Stimulated activated CD4-positive, alpha-beta T cell treated with anti-CD3 and anti-CD28 coated beads, Interleukin-12 subunit alpha, Interleukin-12 subunit beta, amount 100 ng/mL, for 4 hours (primary cell): Measurements from ENCODE around the gene MORF4L1.
"Not testable (repeated sequence)": the region's sequence is repeated elsewhere in the genome, so short reads cannot be mapped to it uniquely, and the experiment has no call there.

ENCODE experiments used
- DNase-seq: peaks from one replicate; pipeline ENCODE4 v3.0.0-alpha.2; 2020

Gene MORF4L1, protein sequence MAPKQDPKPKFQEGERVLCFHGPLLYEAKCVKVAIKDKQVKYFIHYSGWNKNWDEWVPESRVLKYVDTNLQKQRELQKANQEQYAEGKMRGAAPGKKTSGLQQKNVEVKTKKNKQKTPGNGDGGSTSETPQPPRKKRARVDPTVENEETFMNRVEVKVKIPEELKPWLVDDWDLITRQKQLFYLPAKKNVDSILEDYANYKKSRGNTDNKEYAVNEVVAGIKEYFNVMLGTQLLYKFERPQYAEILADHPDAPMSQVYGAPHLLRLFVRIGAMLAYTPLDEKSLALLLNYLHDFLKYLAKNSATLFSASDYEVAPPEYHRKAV

DNA sequence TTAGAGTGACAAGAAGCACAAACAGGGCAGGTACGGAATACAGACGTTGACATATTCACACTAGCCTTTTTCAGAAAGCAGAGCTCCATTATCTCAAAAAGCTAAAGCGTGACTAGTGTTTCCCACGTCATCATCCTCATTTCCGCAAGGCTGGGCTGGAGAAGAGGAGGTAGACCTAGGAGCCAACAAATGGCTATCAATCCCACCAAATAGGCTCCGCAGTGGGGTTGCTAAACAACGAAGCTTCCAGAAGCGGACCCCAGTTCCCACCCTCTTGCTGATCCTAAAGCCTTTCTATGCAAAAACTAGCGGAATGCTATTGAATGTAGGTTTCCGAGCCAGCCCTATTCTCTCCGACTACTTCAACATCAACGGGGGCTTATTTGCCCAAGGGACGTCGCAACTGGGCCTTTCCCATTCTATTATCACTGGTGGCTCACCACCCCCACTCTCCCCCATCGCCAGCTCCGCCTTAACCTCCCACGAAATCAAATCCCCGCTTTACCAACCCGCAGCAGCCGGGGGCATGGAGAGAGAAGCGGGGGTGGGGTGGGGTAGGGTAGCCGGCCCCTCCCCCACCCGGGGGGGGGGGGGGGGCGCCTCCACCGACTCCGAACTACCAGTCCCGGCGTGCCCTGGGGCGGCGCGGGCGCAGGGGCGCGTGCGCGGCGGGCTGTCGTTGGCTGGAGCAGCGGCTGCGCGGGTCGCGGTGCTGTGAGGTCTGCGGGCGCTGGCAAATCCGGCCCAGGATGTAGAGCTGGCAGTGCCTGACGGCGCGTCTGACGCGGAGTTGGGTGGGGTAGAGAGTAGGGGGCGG, at the start of gene MORF4L1:
Gene MORF4L1, plus strand, starts transcription at position 736 of the 817 bp plus-strand sequence. CDS start 128 bp downstream, outside the sequence.
- peak; percentile 93 for DNase-seq

DNA sequence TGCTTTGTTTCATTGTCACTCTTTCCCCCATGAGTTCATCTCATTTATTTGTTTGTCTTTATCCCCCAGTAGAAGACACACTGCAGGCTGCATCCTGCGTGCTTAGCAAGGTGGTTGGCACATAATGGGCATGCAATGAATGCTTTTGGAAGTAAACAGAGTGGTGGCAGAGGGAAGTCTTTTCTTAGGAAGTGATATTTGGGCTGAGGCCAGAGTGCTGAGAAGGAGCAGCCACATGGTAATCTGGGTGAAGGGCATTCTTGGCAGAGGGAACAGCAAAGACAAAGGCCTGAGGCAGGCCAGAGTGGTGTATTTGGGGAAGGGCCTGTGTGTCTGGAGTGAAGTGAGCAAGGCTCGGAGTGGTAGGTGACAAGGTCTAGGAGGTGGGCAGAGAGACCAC, 43.8 kb upstream of the MORF4L1 start:
- no peak for DNase-seq

DNA sequence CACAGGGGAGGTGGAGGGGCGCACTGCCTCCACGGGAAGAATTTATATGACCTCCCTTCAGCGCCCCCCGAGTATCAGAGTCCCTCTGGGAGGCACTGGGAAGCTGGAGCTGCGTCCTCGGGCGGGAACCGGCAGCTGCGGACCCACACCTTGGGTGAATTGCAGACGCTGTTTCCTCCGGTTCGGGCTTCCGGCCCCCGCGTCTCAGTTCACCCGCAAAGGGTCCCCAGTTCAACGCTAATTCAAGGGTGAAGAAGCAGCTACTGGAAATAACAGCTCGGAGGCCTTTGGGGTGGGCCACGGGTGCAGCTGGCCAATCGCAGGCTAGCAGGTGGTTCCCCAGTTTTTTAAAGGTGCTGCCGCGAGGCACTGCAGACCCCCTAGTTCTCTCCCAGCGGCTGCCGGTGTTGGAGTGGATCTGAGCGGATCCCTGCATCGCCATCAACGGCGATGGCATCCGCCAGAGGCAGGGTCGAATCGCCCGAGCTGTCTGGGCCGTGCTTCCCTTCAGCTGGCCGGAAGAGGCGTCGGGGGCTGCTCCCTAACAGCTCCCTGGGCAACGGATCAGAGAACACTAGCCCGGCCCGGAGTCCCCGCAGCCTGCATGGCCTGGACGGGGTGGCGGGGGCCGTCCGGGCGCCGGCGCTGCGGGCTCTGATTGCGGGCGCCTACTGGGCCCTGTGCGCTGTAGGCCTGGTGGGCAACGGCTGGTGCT, 42.0 kb upstream of the MORF4L1 start:
- DNase-seq = no peak

DNA sequence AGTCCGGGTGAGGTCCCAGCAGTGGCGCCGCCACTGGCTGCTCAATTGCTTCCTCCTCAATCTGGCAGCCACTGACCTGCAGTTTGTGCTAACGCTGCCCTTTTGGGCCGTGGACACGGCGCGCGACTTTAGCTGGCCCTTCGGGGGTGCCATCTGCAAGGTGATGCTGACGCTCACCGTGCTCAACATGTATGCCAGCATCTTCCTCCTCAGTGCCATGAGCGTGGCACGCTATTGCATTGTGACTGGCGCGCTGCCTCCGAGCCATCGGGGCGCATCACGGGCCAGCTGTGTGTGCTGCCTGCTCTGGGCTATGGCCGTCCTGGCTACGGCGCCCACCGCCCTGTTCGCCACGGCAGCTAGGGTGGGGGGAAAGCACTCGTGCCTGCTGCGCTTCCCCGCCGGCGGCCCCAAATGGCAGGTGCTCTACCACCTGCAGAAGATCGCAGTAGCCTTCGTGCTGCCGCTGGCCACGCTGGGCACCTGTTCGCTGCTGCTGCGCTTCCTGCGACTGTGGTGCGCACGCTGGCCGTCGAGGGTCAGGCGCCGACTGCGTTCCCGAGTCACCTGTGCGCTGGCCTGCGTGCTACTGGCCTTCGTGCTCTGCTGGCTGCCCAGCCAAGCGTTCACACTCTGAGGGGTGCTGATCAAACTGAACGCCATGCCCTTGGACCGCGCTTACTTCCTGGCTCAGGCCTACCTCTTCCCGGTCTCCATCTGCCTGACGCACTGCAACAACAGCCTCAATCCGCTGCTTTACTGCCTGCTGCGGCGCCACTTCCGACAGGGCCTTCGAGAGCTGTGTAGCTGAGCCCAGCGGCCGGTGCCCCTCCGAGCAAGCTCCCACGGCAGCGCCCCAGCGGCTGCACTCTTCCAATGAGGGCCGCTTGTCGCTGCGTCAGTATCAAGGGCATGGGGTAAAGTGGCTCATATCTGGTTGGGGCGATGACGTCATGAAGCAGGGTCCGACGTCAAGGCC, 41.2 kb upstream of the MORF4L1 start:
- no peak for DNase-seq

DNA sequence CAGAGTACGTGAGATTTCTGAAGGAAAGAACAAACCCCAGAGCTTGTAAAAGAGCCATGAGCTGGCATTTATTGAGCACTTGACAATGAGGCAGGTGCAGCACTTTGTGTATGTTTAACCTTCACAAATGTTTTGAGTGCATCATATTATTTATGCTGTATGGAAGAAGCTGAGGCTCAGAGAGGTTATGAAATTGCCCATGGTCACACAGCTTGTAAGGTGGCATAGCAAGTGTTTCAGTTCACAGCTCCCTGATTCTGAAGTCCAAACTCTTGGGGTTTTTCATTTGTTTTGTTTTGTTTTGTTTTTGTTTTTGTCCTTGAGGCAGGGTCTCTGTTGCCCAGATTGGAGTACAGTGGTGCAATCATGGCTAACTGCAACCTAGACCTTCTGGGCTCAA, 36.4 kb upstream of the MORF4L1 start:
- no peak for DNase-seq

DNA sequence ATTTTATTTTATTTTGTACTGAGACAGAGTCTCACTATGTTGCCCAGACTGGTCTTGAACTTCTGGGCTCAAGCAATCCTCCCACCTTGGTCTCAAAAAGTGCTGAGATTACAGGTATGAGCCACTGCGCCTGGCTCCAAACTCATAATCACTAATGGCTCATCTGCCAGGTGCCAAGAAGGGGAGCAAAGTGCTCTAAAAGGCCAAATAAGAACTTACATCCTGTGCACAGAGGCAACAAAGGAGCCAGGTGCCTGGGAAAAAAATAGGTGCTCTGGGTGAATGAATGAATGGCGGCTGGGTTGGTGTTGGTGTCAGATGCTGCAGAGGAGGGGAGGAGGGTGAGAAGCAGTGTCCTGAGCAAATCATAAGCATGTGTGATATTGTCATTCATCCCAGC, 35.6 kb upstream of the MORF4L1 start:
- no peak for DNase-seq

DNA sequence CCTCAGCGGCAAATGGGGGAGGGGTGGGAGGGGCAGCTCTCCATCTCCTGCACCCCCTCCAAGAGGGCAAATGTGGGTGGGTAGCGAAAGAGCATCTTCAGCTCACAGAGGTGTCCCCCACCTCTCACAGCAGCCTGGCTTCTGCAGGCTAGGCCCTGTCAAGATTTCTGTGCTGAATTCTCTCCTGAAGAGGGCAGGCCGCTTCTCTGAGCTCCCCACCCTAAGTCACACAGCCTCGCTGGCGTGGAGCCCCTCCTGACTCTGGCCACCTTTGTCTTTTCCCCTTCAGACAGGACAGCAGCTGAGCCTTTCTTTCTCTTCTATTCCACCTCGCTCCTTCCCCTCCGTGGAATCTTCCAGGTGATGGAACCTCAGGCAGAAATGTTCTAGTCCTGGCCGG, 35.1 kb upstream of the MORF4L1 start:
- DNase-seq = no peak

DNA sequence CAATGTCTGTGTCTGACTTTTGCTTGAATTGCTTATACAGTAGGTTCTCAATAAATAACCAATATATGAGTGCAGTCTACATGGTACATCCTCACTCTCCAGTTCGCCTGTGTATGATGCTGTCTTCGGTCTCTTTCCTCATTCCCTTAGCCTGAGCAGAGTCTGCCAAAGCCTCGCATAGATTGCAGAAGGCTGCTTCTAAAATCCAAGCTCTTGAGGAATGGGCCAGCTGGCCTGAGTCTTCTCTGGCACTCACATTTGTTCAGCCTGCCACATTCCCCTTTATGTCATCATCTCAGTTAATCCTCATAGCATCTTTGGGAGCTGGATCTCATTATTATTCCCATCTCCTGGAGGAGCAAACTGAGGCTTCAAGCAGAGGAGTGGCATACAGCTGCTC, 34.2 kb upstream of the MORF4L1 start:
- no peak for DNase-seq

DNA sequence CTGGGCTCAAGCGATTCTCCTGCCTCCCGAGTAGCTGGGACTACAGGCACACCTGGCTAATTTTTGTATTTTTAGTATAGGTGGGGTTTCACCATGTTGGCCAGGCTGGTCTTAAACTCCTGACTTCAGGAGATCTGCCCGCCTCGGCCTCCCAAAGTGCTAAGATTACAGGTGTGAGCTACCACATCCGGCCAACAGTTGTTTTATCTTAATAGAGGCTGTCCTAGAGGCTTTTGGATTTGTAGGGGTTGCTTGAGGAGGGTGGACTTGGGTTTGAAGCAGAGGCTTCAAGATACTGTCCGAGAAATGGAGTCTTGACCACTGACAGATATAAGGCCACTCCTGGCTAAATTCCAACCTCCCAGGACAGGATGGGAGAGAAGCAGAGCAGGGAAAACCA, 33.5 kb upstream of the MORF4L1 start:
- not testable (repeated sequence) for DNase-seq

DNA sequence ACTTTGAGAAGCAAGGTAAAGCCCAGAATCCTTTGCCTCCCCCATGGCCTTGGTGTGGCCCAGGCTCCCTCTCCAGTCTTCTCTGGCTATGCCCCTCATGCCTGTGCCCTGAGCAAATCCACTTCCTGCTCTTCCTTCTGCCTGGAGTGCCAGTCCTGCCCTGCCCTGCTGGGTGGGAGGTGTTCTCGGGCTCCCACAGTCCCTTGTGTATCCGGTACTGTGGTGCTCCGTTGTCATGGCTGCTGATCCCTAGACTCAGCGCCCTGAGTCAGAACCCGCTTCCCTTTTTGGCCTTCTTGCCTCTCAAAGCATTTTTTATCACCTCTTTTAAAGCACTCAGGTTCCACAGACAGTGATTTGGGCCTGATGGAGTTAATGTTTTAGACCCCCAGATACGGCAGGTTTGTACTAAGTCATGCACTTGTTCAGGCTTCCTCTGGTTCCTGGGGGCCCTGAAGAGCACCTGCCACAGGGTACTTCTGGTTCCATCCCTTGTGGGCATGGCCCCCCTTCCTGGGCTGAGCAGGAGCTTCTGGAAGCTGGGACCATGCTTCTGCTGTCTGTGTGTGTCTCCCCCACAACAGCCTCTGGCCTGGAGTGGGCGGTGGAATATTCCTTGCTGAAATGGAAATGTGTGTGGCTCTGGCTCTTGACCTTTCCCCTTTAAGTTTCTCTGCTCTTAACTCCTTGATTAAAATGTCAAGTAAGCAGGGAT, 31.9 kb upstream of the MORF4L1 start:
- DNase-seq = no peak

DNA sequence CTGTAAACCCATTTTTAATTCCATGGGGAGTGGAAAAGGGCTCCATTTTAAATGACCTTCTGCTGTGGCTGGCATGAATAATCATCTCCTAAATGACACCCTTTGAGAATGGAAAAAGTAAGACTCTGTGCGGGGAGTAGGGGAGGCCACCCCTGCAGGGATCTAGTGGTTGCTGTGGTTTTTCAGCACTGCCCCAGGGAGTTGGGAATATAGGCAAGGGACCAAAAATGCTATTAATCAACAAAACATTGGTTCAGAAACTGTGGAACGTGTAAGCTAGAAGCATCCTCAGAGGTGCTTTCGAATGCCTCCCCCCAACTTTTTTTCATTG, 31.3 kb upstream of the MORF4L1 start:
- no peak for DNase-seq

DNA sequence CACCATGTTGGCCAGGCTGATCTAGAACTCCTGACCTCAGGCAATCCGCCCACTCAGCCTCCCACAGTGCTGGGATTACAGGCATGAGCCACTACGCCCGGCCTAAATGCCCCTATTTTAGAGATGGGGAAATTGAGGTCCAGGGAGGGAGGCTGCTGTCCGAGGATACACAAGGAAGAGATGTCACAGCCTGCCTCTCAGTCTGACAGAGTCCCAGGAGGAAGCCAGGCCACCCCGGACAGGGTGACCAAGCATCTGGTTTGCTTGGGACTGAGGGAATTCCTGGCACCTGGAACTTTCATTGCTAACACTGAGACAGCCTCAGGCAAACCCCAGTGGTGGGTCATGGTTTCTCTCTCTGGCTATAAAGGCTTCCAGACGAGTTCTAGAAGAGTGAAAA, 30.8 kb upstream of the MORF4L1 start:
- DNase-seq = no peak

DNA sequence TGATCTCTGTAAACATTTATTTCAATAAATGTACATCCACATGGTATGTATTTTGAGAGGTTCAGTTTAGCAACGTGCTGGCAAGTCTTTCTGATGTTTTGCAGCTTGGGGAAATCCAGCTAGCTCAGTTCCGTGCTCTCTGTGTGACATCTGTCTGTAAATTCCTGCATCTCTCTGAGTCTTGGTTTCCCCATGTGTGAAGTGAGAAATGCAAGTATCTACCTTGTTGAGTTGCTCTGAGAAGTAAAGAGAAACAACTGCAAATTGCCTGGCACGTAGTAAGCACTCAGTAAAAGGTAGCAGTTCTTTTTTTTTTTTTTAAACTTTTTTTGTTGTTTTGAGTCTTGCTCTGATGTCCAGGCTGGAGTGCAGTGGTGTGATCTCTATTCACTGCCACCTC, 30.2 kb upstream of the MORF4L1 start:
- no peak for DNase-seq

DNA sequence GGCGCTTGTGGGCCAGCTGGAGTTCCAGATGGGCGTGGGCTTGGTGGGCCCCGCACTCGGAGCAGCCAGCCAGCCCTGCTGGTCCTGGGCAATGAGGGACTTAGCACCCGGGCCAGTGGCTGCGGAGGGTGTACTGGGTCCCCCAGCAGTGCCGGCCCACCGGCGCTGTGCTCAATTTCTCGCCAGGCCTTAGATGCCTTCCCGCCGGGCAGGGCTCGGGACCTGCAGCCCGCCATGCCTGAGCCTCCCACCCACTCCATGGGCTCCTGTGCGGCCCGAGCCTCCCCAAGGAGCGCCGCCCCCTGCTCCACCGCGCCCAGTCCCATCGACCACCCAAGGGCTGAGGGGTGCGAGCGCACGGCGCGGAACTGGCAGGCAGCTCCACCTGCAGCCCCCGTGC, 25.8 kb upstream of the MORF4L1 start:
- not testable (repeated sequence) for DNase-seq

DNA sequence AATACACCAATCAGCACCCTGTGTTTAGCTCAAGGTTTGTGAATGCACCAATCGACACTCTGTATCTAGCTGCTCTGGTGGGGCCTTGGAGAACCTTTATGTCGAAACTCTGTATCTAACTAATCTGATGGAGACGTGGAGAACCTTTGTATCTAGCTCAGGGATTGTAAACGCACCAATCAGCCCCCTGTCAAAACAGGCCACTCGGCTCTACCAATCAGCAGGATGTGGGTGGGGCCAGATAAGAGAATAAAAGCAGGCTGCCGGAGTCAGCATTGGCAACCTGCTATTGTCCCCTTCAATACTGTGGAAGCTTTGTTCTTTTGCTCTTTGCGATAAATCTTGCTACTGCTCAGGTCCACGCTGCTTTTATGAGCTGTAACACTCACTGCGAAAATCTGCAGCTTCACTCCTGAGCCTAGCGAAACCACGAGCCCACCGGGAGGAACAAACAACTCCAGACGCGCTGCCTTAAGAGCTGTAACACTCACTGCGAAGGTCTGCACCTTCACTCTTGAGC, 25.2 kb upstream of the MORF4L1 start:
- DNase-seq = not testable (repeated sequence)

DNA sequence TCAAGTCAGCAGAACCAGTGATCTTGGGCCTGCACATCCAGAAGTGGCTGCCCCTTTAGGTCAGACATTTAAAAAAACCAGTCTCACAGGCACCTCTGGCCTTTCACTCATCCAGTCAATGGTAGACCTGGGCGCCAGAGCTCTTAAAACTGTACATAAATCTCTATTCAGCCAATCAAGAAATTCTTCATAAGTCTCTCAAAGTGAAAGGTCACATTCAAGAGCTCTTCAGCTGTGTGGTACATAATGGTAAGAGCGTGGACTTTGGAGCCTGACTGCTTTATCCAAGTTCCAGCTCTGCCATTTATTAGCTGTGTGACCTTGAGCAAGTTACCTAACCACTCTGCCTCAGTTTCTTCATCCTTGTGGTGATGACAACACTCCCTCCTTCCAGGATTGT, 22.3 kb upstream of the MORF4L1 start:
- DNase-seq = no peak

DNA sequence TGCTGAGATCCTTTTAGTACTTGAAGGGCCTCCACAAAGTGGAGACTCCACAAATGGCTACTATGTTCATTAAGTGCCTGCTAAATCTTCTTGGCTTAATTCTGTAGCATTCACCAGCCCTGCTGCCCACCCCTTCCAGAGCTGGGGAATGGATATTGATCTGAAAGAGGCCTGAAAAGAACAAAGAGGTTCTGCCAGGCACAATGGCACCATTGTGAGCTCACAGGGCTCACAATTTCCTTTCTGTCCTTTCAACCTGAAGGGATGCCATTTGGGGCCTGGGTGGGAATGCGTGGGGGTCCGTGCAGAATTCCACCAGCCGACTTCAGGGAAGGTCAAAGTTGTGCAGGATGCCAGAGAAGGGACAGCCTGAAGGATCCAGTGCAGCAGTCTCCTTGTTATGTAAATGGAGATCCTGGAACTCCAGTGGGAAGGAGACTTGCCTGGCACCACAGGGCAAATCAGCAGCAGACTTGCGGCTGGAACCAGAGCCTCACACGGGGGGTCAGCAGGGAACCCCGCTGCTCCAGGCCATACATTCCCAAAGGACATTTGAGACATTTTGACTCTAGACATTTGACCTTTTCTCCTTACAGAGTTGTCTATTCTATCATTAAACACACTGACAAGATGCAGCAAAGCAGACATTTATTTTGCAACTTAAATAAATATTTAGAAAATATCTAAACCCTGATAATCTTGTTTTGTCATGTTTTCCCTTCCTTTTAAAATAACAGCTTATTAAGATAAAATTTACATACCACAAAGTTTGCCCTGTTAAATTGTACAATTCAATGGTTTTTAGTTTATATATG, 21.5 kb upstream of the MORF4L1 start:
- DNase-seq = no peak

DNA sequence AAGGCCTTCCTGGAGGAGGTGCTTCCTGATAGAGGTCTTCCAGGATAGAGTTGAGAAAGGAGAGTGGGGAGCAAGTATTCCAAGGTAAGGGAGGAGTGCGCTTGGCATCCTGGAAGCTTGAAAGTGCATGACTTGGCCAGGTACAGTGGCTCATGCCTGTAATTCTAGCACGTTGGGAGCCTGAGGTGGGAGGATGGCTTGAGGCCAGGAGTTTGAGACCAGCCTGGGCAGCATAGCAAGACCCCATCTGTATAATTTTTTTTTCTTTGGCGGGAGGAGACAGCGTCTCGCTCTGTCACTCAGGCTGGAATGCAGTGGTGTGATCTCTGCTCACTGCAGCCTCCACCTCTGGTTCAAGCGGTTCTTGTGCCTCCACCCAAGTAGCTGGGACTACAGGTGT, 19.2 kb upstream of the MORF4L1 start:
- DNase-seq = no peak

DNA sequence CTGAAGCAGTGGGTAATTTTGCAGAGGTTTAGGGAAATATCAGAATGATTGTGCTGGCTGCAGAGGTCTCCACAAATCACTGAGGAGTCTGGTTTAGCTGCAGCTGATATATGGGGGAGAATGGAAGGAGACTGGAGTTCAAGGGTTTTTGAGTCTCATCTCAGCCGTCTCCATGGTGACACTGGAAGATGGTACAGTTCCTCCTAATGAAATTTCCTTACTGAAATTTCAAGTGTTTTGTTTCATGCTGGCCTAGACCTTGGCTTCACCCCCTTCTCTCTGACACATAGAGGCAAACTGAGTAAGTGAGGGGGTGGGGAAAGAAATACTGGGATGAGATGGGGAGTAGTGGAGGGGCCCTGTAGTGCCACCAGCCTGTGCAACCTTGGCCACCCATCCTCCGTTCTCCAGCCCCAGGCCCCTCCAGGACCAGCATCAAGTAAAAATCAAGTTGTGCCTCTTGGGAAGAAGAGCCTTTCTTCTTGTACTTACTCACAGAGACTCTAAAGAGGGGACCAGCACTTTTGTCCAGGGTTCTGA, 17.8 kb upstream of the MORF4L1 start:
- DNase-seq = no peak

DNA sequence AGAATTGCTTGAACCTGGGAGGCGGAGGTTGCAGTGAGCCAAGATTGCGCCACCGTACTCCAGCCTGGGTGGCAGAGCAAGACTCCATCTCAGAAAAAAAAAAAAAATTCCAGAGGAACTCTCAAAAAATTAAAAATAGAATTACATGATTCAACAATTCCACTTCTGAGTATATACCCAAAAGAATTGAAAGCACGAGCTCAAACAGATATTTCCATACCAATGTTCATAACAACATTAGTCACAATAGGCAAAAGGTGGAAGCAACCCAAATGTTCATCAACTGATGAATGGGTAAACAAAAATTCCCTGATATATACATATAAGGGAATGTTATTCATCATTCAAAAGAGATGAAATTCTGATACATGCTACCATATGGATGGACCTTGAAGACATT, 16.9 kb upstream of the MORF4L1 start:
- DNase-seq = no peak
